Measurements from ENCODE around the gene IMP4. TPM values are rescaled to one million over a fixed set of nuclear protein-coding genes. Genes with fewer than 3 reads are reported as not detected.
A peak's percentile ranks its signal among the peaks of the same experiment; 100 is the strongest.

Gene IMP4
- total RNA-seq, 4 donors from 2014 or later = 69.5 to 98.6 (median 94.4) TPM

- no peak overlapping the region for H3K27ac ChIP-seq
- no peak overlapping the region for H3K4me3 ChIP-seq (replicated peaks in 1 of 3)
- no peaks in the 10 kb centered on the region for H3K9me3 ChIP-seq
- 54 to 61% methylated on average over 4 of the region's 4 CpGs for WGBS, 2 donors
- peaks cover 6 to 19% of the 10 kb centered on the region in 2 donors for H3K4me1 ChIP-seq
- TF ChIP-seq POLR2A (IDR thresholded peaks at IDR 0.05) (no peak), CTCF (IDR thresholded peaks at IDR 0.05) (no peak)
- no peaks in the 10 kb centered on the region for H3K27me3 ChIP-seq
- intact Hi-C loops (cut with DNase I) = no loop called here
- no peaks in the 10 kb centered on the region for H3K36me3 ChIP-seq
- no peak for DNase-seq
Measured at GRCh38 chr2:130387071-130387400, 44.3 kb downstream of the IMP4 start.

- H3K27me3 ChIP-seq = no peaks in the 10 kb centered on the region
- TF ChIP-seq CTCF (IDR thresholded peaks at IDR 0.05) = no peak
- no peak for TF ChIP-seq POLR2A (IDR thresholded peaks at IDR 0.05)
- peaks cover 6 to 22% of the 10 kb centered on the region in 2 donors for H3K4me1 ChIP-seq
- no peak for DNase-seq
- H3K36me3 ChIP-seq = no peaks in the 10 kb centered on the region
- intact Hi-C loops (cut with DNase I) = no loop called here
- no peaks in the 10 kb centered on the region for H3K9me3 ChIP-seq
- no peak overlapping the region for H3K4me3 ChIP-seq (replicated peaks in 1 of 3)
- 49 to 60% methylated on average over 3 to 4 of the region's 4 CpGs for WGBS, 2 donors
- H3K27ac ChIP-seq = peak overlapping the region in 1 of 3 donors; percentile 0
Measured at GRCh38 chr2:130387804-130388203, 45.1 kb downstream of the IMP4 start.

GRCh38 chr2:130388221-130388907 lies 45.7 kb downstream of the IMP4 start:
- H3K4me3 ChIP-seq (replicated peaks in 1 of 3) = no peak overlapping the region
- peak overlapping the region in 1 of 3 donors; percentile 0 for H3K27ac ChIP-seq
- TF ChIP-seq CTCF (IDR thresholded peaks at IDR 0.05) = no peak
- TF ChIP-seq POLR2A (IDR thresholded peaks at IDR 0.05) = no peak
- no peaks in the 10 kb centered on the region for H3K27me3 ChIP-seq
- H3K9me3 ChIP-seq = no peaks in the 10 kb centered on the region
- H3K4me1 ChIP-seq = peaks cover 6 to 22% of the 10 kb centered on the region in 2 donors
- intact Hi-C loops (cut with DNase I) = no loop called here
- WGBS, 2 donors = 80 to 84% methylated on average over 8 of the region's 8 CpGs
- no peaks in the 10 kb centered on the region for H3K36me3 ChIP-seq
- no peak for DNase-seq

GRCh38 chr2:130389358-130389757 lies 46.7 kb downstream of the IMP4 start:
- DNase-seq = no peak
- H3K27me3 ChIP-seq = no peaks in the 10 kb centered on the region
- WGBS, 2 donors = 48 to 74% methylated on average over 3 to 6 of the region's 6 CpGs
- peaks cover 6 to 22% of the 10 kb centered on the region in 2 donors for H3K4me1 ChIP-seq
- H3K27ac ChIP-seq = no peak overlapping the region
- no peak for TF ChIP-seq POLR2A (IDR thresholded peaks at IDR 0.05)
- no peak for TF ChIP-seq CTCF (IDR thresholded peaks at IDR 0.05)
- no peaks in the 10 kb centered on the region for H3K36me3 ChIP-seq
- intact Hi-C loops (cut with DNase I) = no loop called here
- no peaks in the 10 kb centered on the region for H3K9me3 ChIP-seq
- H3K4me3 ChIP-seq (replicated peaks in 1 of 3) = no peak overlapping the region

GRCh38 chr2:130389783-130390182 lies 47.1 kb downstream of the IMP4 start:
- Histone ChIP-seq H3K9me3 (no peaks in the 10 kb centered on the region), H3K36me3 (no peaks in the 10 kb centered on the region), H3K27ac (no peak overlapping the region), H3K27me3 (no peaks in the 10 kb centered on the region), H3K4me3 (replicated peaks in 1 of 3) (no peak overlapping the region), H3K4me1 (peaks cover 6 to 22% of the 10 kb centered on the region in 2 donors)
- WGBS, 2 donors = 74 to 86% methylated on average over 3 of the region's 3 CpGs
- DNase-seq = no peak
- intact Hi-C loops (cut with DNase I) = no loop called here
- TF ChIP-seq CTCF (IDR thresholded peaks at IDR 0.05) = no peak
- TF ChIP-seq POLR2A (IDR thresholded peaks at IDR 0.05) = no peak
